H1 (cell line): Measurements from ENCODE around the gene NLRP7.
"Not testable (repeated sequence)": the region's sequence is repeated elsewhere in the genome, so short reads cannot be mapped to it uniquely, and the experiment has no call there.

Experiments
- BACH1 ChIP-seq: IDR thresholded peaks from 2 replicates; pipeline ENCODE4 v1.6.1; 2012; ENCODE audit warnings: low read length, improper control_type of control experiment
- CEBPB ChIP-seq: IDR thresholded peaks from 2 replicates; pipeline ENCODE4 v1.6.1; 2012; ENCODE audit warnings: low read depth, low read length
- CHD2 ChIP-seq: IDR thresholded peaks from 2 replicates; pipeline ENCODE4 v1.6.1; 2012; ENCODE audit warnings: low read length, improper control_type of control experiment
- EGR1 ChIP-seq: IDR thresholded peaks from 2 replicates; pipeline ENCODE4 v1.6.1; 2011; ENCODE audit warnings: low read depth, low read length, borderline replicate concordance
- KDM5A ChIP-seq: fragments of 200-600 bp; IDR thresholded peaks from 2 replicates; pipeline ENCODE4 v1.7.1; 2012; ENCODE audit warnings: mild to moderate bottlenecking, low read length, inconsistent platforms, mixed read lengths
- POLR2A ChIP-seq, 2 experiments: IDR thresholded peaks; 1 replicate in 1 of 2; 2 replicates in 1 of 2; pipeline ENCODE4 v1.6.1; 2011; ENCODE audit warnings: low read depth in 2 of 2, low read length in 2 of 2, mild to moderate bottlenecking in 2 of 2; ENCODE audit errors: control extremely low read depth in 1 of 2
- RAD21 ChIP-seq, 2 experiments: IDR thresholded peaks in 1 of 2; conservative IDR thresholded peaks in 1 of 2; 2 replicates each; pipeline ENCODE4 v1.6.1; 2011; ENCODE audit warnings: low read depth in 2 of 2, low read length in 2 of 2, improper control_type of control experiment in 1 of 2, inconsistent platforms in 1 of 2, mild to moderate bottlenecking in 1 of 2, moderate library complexity in 1 of 2
- RFX5 ChIP-seq: IDR thresholded peaks from 2 replicates; pipeline ENCODE4 v1.6.1; 2011; ENCODE audit warnings: low read depth, low read length, improper control_type of control experiment, borderline replicate concordance
- SIX5 ChIP-seq: IDR thresholded peaks from 2 replicates; pipeline ENCODE4 v1.6.1; 2011; ENCODE audit warnings: mild to moderate bottlenecking, low read depth, low read length
- SP1 ChIP-seq: IDR thresholded peaks from 2 replicates; pipeline ENCODE4 v1.6.1; 2011; ENCODE audit warnings: low read depth, low read length
- SRF ChIP-seq: IDR thresholded peaks from 2 replicates; pipeline ENCODE4 v1.6.1; 2011; ENCODE audit warnings: mild to moderate bottlenecking, low read depth, low read length, moderate library complexity
- TAF7 ChIP-seq: optimal IDR thresholded peaks from 2 replicates; pipeline ENCODE3; 2011; ENCODE audit warnings: low read depth, mild to moderate bottlenecking, inconsistent platforms, low read length, moderate library complexity, borderline replicate concordance
- TBP ChIP-seq: IDR thresholded peaks from 2 replicates; pipeline ENCODE4 v1.6.1; 2011; ENCODE audit warnings: low read depth, low read length, improper control_type of control experiment
- TF ChIP-seq, protein P1 (sequence below), 3 experiments: IDR thresholded peaks; 1 replicate in 2 of 3; 2 replicates in 1 of 3; pipeline versions ENCODE4 v1.5.1 to v1.6.1; 2011; ENCODE audit warnings: low read length in 3 of 3, mild to moderate bottlenecking in 3 of 3, inconsistent platforms in 2 of 3, low read depth in 1 of 3, moderate library complexity in 1 of 3; ENCODE audit not compliant: insufficient read depth in 1 of 3; ENCODE audit errors: control extremely low read depth in 1 of 3

DNA sequence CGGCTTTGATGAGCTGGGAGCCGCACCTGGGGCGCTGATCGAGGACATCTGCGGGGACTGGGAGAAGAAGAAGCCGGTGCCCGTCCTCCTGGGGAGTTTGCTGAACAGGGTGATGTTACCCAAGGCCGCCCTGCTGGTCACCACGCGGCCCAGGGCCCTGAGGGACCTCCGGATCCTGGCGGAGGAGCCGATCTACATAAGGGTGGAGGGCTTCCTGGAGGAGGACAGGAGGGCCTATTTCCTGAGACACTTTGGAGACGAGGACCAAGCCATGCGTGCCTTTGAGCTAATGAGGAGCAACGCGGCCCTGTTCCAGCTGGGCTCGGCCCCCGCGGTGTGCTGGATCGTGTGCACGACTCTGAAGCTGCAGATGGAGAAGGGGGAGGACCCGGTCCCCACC lies 35.2 kb upstream of the NLRP7 start:
- TF ChIP-seq, protein P1, sequence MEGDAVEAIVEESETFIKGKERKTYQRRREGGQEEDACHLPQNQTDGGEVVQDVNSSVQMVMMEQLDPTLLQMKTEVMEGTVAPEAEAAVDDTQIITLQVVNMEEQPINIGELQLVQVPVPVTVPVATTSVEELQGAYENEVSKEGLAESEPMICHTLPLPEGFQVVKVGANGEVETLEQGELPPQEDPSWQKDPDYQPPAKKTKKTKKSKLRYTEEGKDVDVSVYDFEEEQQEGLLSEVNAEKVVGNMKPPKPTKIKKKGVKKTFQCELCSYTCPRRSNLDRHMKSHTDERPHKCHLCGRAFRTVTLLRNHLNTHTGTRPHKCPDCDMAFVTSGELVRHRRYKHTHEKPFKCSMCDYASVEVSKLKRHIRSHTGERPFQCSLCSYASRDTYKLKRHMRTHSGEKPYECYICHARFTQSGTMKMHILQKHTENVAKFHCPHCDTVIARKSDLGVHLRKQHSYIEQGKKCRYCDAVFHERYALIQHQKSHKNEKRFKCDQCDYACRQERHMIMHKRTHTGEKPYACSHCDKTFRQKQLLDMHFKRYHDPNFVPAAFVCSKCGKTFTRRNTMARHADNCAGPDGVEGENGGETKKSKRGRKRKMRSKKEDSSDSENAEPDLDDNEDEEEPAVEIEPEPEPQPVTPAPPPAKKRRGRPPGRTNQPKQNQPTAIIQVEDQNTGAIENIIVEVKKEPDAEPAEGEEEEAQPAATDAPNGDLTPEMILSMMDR (IDR thresholded peaks at IDR 0.05; ENCODE audit: control extremely low read depth in 1 of 3, insufficient read depth in 1 of 3, low read depth in 1 of 3, low read length in 3 of 3) = not testable (repeated sequence)
- TF ChIP-seq SIX5; BACH1; TBP; CEBPB; RFX5; CHD2; POLR2A (IDR thresholded peaks at IDR 0.05; ENCODE audit: control extremely low read depth in 1 of 2, low read depth in 2 of 2, low read length in 2 of 2); TAF7; KDM5A; EGR1; SRF; RAD21 (IDR thresholded peaks at IDR 0.05 in 1 of 2, conservative IDR thresholded peaks at IDR 0.05 in 1 of 2; ENCODE audit: low read depth in 2 of 2, low read length in 2 of 2); SP1: not testable (repeated sequence)
